Lower leg skin (tissue), 3 donors: Measurements from ENCODE around the gene KRTAP10-3.

Source experiments
- CTCF ChIP-seq, 3 donors: fragments of 450-650 bp; IDR thresholded peaks; one replicate each; pipeline ENCODE4 v1.5.1; 2016; ENCODE audit warnings: antibody characterized with exemption in 3 of 3, mild to moderate bottlenecking in 3 of 3, moderate library complexity in 2 of 3
- POLR2A ChIP-seq, 2 donors: fragments of 450-650 bp; IDR thresholded peaks; one replicate each; pipeline ENCODE4 v1.6.1; 2016 to 2017; ENCODE audit warnings: antibody characterized with exemption in 2 of 2, mild to moderate bottlenecking in 1 of 2, moderate library complexity in 1 of 2

- TF ChIP-seq CTCF (IDR thresholded peaks at IDR 0.05) (no peak), POLR2A (IDR thresholded peaks at IDR 0.05) (no peak)
Observed at GRCh38 chr21:44576025-44576420, 17.4 kb upstream of the KRTAP10-3 start.
